Tibial artery (tissue), 4 donors: ENCODE results near the gene LAIR2.

Experiments used
- DNase-seq, 2 donors: peaks; one replicate each; pipeline ENCODE4 v3.0.0-alpha.2; 2019
- H3K27ac ChIP-seq, 2 donors: fragments of 200-600 bp; sonication (generic) in 1 of 2; 1 replicate in 1 of 2; 2 replicates in 1 of 2; pipeline ENCODE4 v1.5.1; 2018 to 2019; ENCODE audit warnings: mild to moderate bottlenecking in 1 of 2
- H3K27me3 ChIP-seq, 2 donors: fragments of 200-600 bp; sonication (generic) in 1 of 2; one replicate each; pipeline versions ENCODE4 v1.5.1 to v1.6.0; 2016 to 2019
- H3K36me3 ChIP-seq, 3 donors: fragments of 200-600 bp; sonication (generic) in 2 of 3; one replicate each; pipeline ENCODE4 v1.5.1; 2016 to 2019; ENCODE audit warnings: mild to moderate bottlenecking in 2 of 3
- H3K4me1 ChIP-seq, 4 donors: fragments of 200-600 bp; sonication (generic) in 2 of 4; 1 replicate in 3 of 4; 2 replicates in 1 of 4; pipeline ENCODE4 v1.5.1; 2016 to 2019
- H3K4me3 ChIP-seq, 2 donors: fragments of 200-600 bp; sonication (generic) in 1 of 2; 1 replicate in 1 of 2; 2 replicates in 1 of 2; pipeline ENCODE4 v1.5.1; 2018 to 2019; ENCODE audit warnings: mild to moderate bottlenecking in 2 of 2
- H3K9me3 ChIP-seq, 3 donors: fragments of 200-600 bp; sonication (generic) in 1 of 3; one replicate each; pipeline ENCODE4 v1.5.1; 2016 to 2019
- CTCF ChIP-seq, 2 experiments: fragments of 200-600 bp in 1 of 2; fragments of 450-650 bp in 1 of 2; IDR thresholded peaks; one replicate each; pipeline ENCODE4 v1.5.1; 2017 to 2019; ENCODE audit warnings: antibody characterized with exemption in 2 of 2, mild to moderate bottlenecking in 1 of 2, moderate library complexity in 1 of 2
- intact Hi-C: fragments of 100-400 bp; cut with DNase I; formaldehyde crosslinking; loops from one replicate; pipeline ENCODE4 v1.15.0; 2023; ENCODE audit warnings: low total_unique reads

The LAIR2 gene

GRCh38 chr19:54551293-54551692, 48.7 kb downstream of the LAIR2 start:
- no peak overlapping the region for H3K27ac ChIP-seq
- intact Hi-C loops, result no loop called here
- H3K9me3 ChIP-seq, result no peaks in the 10 kb centered on the region
- DNase-seq, result no peak
- no peaks in the 10 kb centered on the region for H3K27me3 ChIP-seq
- H3K36me3 ChIP-seq, result no peaks in the 10 kb centered on the region
- H3K4me3 ChIP-seq, result no peak overlapping the region
- no peaks in the 10 kb centered on the region for H3K4me1 ChIP-seq
- no peak for TF ChIP-seq CTCF (IDR thresholded peaks at IDR 0.05)

- no peaks in the 10 kb centered on the region for H3K36me3 ChIP-seq
- intact Hi-C loops, result no loop called here
- DNase-seq, result peak in 1 of 2 donors; percentile 55
- TF ChIP-seq CTCF (IDR thresholded peaks at IDR 0.05), result no peak
- no peak overlapping the region for H3K27ac ChIP-seq
- H3K27me3 ChIP-seq, result no peaks in the 10 kb centered on the region
- H3K9me3 ChIP-seq, result no peaks in the 10 kb centered on the region
- H3K4me3 ChIP-seq, result no peak overlapping the region
- H3K4me1 ChIP-seq, result no peaks in the 10 kb centered on the region
Observed at GRCh38 chr19:54551950-54552912, 49.6 kb downstream of the LAIR2 start.

- intact Hi-C loops, result no loop called here
- TF ChIP-seq CTCF (IDR thresholded peaks at IDR 0.05), result no peak
- DNase-seq, result no peak
Observed at GRCh38 chr19:54552913-54553310, 50.3 kb downstream of the LAIR2 start.

GRCh38 chr19:54554006-54554405, 51.4 kb downstream of the LAIR2 start:
- H3K27ac ChIP-seq, result no peak overlapping the region
- H3K9me3 ChIP-seq, result no peaks in the 10 kb centered on the region
- intact Hi-C loops, result no loop called here
- DNase-seq, result no peak
- H3K36me3 ChIP-seq, result no peaks in the 10 kb centered on the region
- H3K4me3 ChIP-seq, result no peak overlapping the region
- no peak for TF ChIP-seq CTCF (IDR thresholded peaks at IDR 0.05)
- H3K4me1 ChIP-seq, result no peaks in the 10 kb centered on the region
- no peaks in the 10 kb centered on the region for H3K27me3 ChIP-seq

More at GRCh38 chr19:54552913-54553310, 50.3 kb downstream of the LAIR2 start:
- no peaks in the 10 kb centered on the region for H3K27me3 ChIP-seq
- no peak overlapping the region for H3K27ac ChIP-seq
- no peaks in the 10 kb centered on the region for H3K9me3 ChIP-seq
- no peaks in the 10 kb centered on the region for H3K36me3 ChIP-seq
- H3K4me1 ChIP-seq, result no peaks in the 10 kb centered on the region
- H3K4me3 ChIP-seq, result no peak overlapping the region

GRCh38 chr19:54554896-54555295, 52.3 kb downstream of the LAIR2 start:
- Histone ChIP-seq H3K9me3 (no peaks in the 10 kb centered on the region), H3K36me3 (no peaks in the 10 kb centered on the region), H3K27me3 (no peaks in the 10 kb centered on the region), H3K4me3 (no peak overlapping the region), H3K4me1 (no peaks in the 10 kb centered on the region), H3K27ac (no peak overlapping the region)
- no peak for TF ChIP-seq CTCF (IDR thresholded peaks at IDR 0.05)
- intact Hi-C loops, result no loop called here
- DNase-seq, result no peak
